ENCODE data around the gene OR2A25.
"Not testable (repeated sequence)": the region's sequence is repeated elsewhere in the genome, so short reads cannot be mapped to it uniquely, and the experiment has no call there.

The OR2A25 gene

DNA sequence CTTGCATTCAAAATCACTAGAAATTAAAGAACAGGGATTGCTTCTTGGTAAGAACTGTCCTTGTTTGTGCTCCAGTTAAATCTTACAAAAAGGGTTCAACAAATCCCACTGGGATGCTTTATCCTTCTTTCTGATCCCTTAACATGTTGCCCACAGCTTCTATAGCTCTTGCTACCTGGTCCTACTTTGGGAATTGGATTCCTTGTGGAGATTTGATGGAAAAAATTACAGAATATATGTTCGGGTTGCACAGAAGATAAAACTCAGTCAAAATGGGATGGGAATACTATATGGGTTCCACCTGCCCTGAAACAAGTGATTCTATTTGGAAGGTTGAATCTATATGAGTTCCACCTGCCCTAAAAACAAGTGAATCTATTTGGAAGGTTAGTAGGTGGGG is at the start of gene OR2A25:
TSS of gene OR2A25 (plus strand) at position 301 of the 400 bp plus-strand sequence. CDS start 4,409 bp downstream, outside the sequence.
- H3K27ac ChIP-seq: no peak within 1 kb of the TSS
- no peak within 1 kb of the TSS for H3K4me3 ChIP-seq

DNA sequence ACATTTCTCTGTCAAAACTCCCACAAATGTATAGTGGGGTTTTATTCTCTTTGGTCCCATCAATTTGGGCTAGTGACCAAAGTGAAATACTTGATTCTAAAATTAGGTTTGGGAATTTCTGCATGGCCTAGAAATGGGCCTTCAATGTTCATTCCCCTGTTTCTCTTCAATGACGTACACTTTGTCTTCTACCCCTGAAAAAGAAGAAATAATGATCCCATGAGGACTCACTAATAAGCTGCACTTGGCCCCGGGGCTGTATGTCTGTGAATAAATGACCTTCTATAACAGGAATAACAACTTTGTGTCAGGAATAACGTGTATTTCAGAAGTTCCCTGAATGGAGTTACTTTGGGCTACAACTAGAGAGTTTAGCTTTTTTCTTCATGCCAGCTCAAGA is 49.3 kb upstream of the OR2A25 start:
- H3K4me3 ChIP-seq: no peak overlapping the region
- H3K27ac ChIP-seq: no peak overlapping the region

DNA sequence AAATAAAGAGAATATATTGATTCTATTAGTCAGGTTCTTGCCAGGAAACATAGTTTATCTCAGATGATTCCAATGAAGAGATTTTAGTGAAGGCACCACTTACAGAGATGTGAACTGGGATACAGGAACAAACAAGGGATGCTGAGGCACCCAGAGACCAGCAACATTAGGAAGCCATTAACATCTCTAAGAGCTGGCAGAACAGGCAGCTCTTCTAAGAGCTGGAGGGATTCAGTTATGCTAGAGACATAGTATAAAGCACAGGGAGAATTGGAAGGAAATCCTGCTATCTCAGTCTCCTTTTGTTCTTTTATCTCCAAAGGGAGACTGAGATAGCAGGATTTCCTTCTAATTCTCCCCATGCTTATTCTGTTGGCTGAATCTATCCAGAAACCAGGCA is 47.4 kb upstream of the OR2A25 start:
- no peak overlapping the region for H3K27ac ChIP-seq
- H3K4me3 ChIP-seq: no peak overlapping the region

GRCh38 chr7:144023171-144023827 is 46.3 kb upstream of the OR2A25 start:
- no peak overlapping the region for H3K4me3 ChIP-seq

DNA sequence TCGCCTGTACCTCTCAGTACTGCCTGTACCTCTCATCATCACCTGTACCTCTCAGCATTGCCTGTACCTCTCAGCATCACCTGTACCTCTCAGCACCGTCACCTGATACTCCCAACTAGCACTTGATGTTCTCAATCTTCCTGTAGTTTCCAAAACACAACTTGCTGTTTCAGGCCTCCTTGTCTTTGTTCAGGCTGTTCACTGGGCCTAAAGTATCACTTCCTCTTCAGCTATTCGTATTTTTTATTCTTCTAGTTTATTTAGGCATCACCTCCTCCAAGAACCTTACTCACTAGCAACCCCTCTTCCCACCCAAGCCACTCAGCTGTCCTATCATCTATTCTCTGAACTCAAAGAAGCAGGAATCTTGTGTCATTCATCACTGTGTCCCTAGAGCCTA is 45.4 kb upstream of the OR2A25 start:
- no peak overlapping the region for H3K27ac ChIP-seq
- no peak overlapping the region for H3K4me3 ChIP-seq

More at GRCh38 chr7:144023171-144023827, 46.3 kb upstream of the OR2A25 start:
- no peak overlapping the region for H3K27ac ChIP-seq

DNA sequence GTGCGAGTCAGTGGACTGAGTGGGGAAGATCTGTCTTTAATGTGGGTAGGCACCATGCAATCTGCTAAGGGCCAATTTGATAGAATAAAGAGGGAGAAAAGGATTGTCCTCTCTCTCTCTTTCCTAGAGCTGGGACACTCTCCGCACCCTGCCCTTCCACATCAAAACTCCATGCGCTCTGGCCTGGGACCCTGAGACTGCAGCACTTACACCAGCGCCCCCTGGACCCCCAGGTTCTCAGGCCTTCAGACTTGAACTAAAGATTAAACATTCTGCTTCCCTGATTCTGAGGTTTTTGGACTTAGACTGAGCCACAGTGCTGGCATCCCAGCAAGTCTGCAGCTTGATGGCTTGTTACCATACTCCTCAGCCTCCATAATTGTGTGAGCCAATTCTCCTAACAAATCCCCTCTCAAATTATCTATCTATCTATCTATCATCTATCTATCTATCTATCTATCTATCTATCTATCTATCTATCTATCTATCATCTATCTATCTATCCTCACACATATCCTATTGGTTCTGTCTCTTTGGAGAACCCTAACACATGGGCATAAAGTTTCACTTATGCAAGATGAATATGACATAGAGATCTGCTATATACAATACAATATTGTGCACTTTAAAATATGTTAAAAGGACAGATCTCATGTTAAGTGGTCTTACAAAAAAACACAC is 43.3 kb upstream of the OR2A25 start:
- Histone ChIP-seq H3K27ac (no peak overlapping the region), H3K4me3 (no peak overlapping the region)

GRCh38 chr7:144027070-144027469 is 42.5 kb upstream of the OR2A25 start:
- H3K4me3 ChIP-seq: no peak overlapping the region
- no peak overlapping the region for H3K27ac ChIP-seq

DNA sequence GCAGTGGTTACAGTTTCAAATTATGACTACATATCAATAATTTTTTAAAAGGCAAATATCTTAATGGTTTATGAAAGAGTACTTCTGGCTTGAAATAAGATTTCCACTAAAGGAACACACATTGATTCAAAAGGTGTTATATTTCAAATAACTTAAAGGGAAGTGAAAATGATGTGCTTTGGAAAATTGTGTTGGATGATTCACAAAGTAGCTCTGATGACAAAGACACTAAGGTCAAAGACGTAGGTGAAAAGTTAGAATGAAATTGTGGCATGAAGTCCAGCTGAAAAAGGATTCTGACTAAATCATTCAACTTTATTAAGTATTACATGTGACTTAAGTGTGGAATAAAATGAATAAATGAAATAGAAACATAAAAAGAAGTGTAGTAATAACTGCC is 41.6 kb upstream of the OR2A25 start:
- H3K27ac ChIP-seq: no peak overlapping the region
- H3K4me3 ChIP-seq: no peak overlapping the region

DNA sequence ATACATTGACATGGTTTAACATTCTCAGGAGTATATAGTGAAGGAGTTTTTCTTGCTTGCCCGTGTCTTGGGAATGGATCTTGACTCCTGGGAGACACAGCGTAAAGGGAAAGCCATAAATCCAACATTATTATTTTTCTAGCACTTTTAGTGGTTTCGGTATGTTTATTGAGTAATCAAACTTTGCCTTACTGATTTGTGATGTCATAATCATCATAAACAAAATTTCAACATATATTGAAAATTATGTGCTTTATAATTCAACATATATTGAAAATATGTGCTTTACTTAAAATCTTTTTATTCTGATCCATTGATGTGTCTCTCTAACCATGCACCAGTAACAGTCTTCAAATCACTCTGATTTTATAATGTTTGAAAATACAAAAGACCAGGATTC is 41.1 kb upstream of the OR2A25 start:
- H3K4me3 ChIP-seq: no peak overlapping the region
- no peak overlapping the region for H3K27ac ChIP-seq

GRCh38 chr7:144032516-144032915 is 37.1 kb upstream of the OR2A25 start:
- no peak overlapping the region for H3K4me3 ChIP-seq
- H3K27ac ChIP-seq: no peak overlapping the region

DNA sequence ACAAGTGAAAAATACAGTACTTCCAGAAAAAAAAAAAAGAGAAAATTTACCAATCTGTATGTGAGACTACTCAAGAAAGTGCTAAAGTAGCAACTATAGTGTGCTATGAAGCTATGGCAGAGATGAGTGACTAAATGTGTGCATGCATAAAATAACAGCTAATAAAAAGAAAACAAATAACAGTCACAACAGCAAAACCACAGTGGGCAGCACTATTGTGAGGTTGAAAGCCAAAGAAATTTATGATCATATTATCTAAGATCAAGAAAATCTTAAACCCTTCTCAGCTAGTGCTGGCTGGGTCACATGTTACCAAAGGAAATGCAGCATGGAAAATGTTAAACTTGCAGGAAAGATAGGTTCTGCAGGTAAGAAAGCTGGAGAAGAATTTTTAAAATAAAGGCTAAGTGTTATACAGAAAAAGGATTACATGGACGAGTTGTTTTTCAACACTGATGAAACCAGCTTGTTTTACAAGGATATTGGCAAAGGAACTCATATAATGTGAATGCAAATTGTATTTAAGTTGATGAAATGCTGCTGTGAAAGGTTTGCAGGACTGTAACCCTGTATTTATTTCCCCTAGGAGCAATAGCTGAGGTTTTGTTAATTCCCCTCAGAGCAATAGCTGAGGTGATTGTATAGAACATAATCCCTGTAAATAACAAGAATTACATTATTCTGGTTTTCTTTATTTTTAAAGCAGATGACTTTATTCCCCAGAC is 36.5 kb upstream of the OR2A25 start:
- no peak overlapping the region for H3K27ac ChIP-seq
- no peak overlapping the region for H3K4me3 ChIP-seq

GRCh38 chr7:144035385-144035784 is 34.2 kb upstream of the OR2A25 start:
- Histone ChIP-seq H3K27ac (no peak overlapping the region), H3K4me3 (no peak overlapping the region)

DNA sequence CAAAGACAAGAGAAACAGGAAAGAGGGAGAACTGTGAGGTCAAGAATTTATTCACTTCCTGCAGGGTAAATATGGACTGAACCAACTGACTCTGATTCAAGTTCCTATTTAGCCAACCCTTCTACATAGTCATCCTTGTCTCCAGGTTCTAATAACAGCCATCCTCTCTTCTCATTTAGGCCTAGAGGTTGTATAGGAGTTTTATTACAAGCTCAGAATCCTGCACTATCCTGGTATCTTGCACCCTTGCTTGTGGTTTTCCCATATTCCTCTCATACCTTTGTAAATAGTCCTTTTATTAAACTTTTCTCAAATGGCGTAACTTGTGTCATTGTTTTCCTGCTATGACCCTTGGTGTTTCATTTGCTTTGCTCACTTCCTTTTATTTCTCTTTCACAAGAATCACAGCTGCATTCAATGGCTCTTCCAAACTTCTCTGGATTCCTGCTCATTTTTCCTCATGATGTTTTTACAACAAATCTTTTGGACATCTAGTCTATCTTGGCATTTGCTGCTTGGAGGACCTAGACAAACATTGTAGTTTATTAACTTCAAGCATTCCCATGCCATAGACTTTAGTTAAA is 33.2 kb upstream of the OR2A25 start:
- no peak overlapping the region for H3K27ac ChIP-seq
- no peak overlapping the region for H3K4me3 ChIP-seq

- Histone ChIP-seq H3K27ac (no peak overlapping the region), H3K4me3 (no peak overlapping the region)
Measured at GRCh38 chr7:144037414-144038035, 32.1 kb upstream of the OR2A25 start.

GRCh38 chr7:144038887-144039286 is 30.7 kb upstream of the OR2A25 start:
- no peak overlapping the region for H3K27ac ChIP-seq
- no peak overlapping the region for H3K4me3 ChIP-seq

DNA sequence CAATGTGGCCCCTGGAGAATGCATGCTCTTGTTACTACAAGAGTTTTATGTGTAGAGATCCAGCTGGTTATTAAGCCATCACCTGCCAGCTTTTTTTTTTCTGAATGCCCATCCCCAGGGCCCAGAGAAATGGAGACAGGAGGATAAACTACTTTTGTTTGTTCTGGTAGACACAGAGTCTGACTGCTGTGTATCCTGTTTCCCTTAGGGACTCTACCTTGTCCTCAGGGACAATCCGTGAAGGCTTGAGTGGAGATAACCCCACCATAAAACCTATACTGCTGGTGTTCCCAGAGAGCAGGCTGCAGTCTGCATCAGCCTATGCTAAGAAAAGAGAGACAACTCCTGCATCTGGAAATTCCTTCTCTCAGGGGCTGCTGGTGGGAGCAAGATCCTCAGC is 21.0 kb upstream of the OR2A25 start, which contains the start of gene OR2A5:
TSS of gene OR2A5 (plus strand) at position 301 of the 400 bp plus-strand sequence. CDS start 1,454 bp downstream, outside the sequence.
- H3K27ac ChIP-seq: no peak within 1 kb of the TSS
- H3K4me3 ChIP-seq: no peak within 1 kb of the TSS

DNA sequence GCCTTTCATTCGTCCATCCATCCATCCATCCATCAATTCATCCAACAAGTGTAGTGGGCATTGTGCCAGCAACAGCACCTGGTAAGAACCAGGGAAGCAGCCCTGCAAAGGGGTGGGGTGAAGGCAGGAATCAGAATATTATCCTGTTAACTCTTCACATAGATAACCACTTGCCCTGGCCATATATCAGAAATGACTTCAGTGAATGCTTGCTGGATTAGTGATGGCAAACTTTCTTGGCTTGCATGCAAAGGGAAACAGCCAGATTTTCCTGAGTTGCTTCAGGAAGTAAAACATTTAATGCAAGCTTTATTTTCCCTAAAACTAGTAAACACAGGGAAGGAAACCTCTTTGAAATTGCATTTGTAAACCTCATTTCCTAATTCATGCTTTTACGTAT is 20.1 kb upstream of the OR2A25 start:
- Histone ChIP-seq H3K4me3 (no peak overlapping the region), H3K27ac (no peak overlapping the region)

- no peak overlapping the region for H3K27ac ChIP-seq
- no peak overlapping the region for H3K4me3 ChIP-seq
Measured at GRCh38 chr7:144050093-144050492, 19.5 kb upstream of the OR2A25 start.

GRCh38 chr7:144050884-144051283 is 18.7 kb upstream of the OR2A25 start:
- H3K27ac ChIP-seq, H3K4me3 ChIP-seq: not testable (repeated sequence)

- Histone ChIP-seq H3K4me3 (no peak overlapping the region), H3K27ac (no peak overlapping the region)
Measured at GRCh38 chr7:144057954-144058353, 11.7 kb upstream of the OR2A25 start.
